MM.1S (cell line): ENCODE results near the gene LRTM2.

ENCODE experiments used
- DNase-seq: peaks from one replicate; pipeline ENCODE4 v3.0.0-alpha.2; 2015
- H2AFZ ChIP-seq: fragments of 300-600 bp; sonication (generic); 2 replicates; pipeline ENCODE4 v1.6.0; 2016; ENCODE audit warnings: antibody characterized with exemption, low read length
- H3F3A ChIP-seq: fragments of 300-600 bp; sonication (generic); 2 replicates; pipeline ENCODE4 v1.6.1; 2016; ENCODE audit warnings: mild to moderate bottlenecking, antibody characterized with exemption, low read length, moderate library complexity, mixed read lengths; ENCODE audit not compliant: insufficient read depth
- H3K27ac ChIP-seq: fragments of 300-600 bp; sonication (generic); 2 replicates; pipeline ENCODE4 v1.5.1; 2016; ENCODE audit warnings: mild to moderate bottlenecking, low read length
- H3K27me3 ChIP-seq: fragments of 300-600 bp; sonication (generic); replicated peaks from 2 replicates; pipeline ENCODE4 v1.6.0; 2016; ENCODE audit warnings: low read length; ENCODE audit not compliant: insufficient read depth
- H3K36me3 ChIP-seq: fragments of 300-600 bp; sonication (generic); replicated peaks from 2 replicates; pipeline ENCODE4 v1.6.1; 2016; ENCODE audit warnings: mild to moderate bottlenecking, low read length, mixed read lengths; ENCODE audit not compliant: insufficient read depth
- H3K4me1 ChIP-seq: fragments of 300-600 bp; sonication (generic); 2 replicates; pipeline ENCODE4 v1.6.1; 2016; ENCODE audit warnings: low read length, mixed read lengths
- H3K4me2 ChIP-seq: fragments of 300-600 bp; sonication (generic); 2 replicates; pipeline ENCODE4 v1.6.0; 2016; ENCODE audit warnings: low read depth, low read length
- H3K4me3 ChIP-seq: fragments of 300-600 bp; sonication (generic); 2 replicates; pipeline ENCODE4 v1.5.1; 2016; ENCODE audit warnings: low read length, mixed read lengths
- H3K79me2 ChIP-seq: fragments of 300-600 bp; sonication (generic); 2 replicates; pipeline ENCODE4 v1.6.1; 2016; ENCODE audit warnings: mixed run types, low read length, mixed read lengths
- H3K9ac ChIP-seq: fragments of 300-600 bp; sonication (generic); 2 replicates; pipeline ENCODE4 v1.6.1; 2016; ENCODE audit warnings: low read length, mixed read lengths
- H3K9me2 ChIP-seq: fragments of 300-600 bp; sonication (generic); replicated peaks from 2 replicates; pipeline ENCODE4 v1.6.1; 2016; ENCODE audit warnings: mild to moderate bottlenecking, low read length, mixed read lengths; ENCODE audit not compliant: insufficient read depth
- H3K9me3 ChIP-seq: fragments of 300-600 bp; sonication (generic); replicated peaks from 2 replicates; pipeline ENCODE4 v1.6.1; 2016; ENCODE audit warnings: mild to moderate bottlenecking, low read length, mixed read lengths; ENCODE audit not compliant: insufficient read depth
- H4K20me1 ChIP-seq: fragments of 300-600 bp; sonication (generic); 2 replicates; pipeline ENCODE4 v1.6.1; 2016; ENCODE audit warnings: mild to moderate bottlenecking, low read length, moderate library complexity, mixed read lengths; ENCODE audit not compliant: insufficient read depth
- EZH2 ChIP-seq: fragments of 300-600 bp; sonication (generic); optimal IDR thresholded peaks from 2 replicates; pipeline ENCODE3; 2017; ENCODE audit warnings: low read depth, mild to moderate bottlenecking, antibody characterized with exemption, low read length, mixed read lengths
- EZH2phosphoT487 ChIP-seq: fragments of 300-600 bp; sonication (generic); IDR thresholded peaks from 2 replicates; pipeline ENCODE4 v1.6.1; 2018; ENCODE audit warnings: antibody characterized with exemption, low read length
- TF ChIP-seq, protein P1 (sequence below): fragments of 300-600 bp; sonication (generic); IDR thresholded peaks from 2 replicates; pipeline ENCODE4 v1.5.1; 2016; ENCODE audit warnings: antibody characterized with exemption, low read length, mixed read lengths

Gene LRTM2

DNA sequence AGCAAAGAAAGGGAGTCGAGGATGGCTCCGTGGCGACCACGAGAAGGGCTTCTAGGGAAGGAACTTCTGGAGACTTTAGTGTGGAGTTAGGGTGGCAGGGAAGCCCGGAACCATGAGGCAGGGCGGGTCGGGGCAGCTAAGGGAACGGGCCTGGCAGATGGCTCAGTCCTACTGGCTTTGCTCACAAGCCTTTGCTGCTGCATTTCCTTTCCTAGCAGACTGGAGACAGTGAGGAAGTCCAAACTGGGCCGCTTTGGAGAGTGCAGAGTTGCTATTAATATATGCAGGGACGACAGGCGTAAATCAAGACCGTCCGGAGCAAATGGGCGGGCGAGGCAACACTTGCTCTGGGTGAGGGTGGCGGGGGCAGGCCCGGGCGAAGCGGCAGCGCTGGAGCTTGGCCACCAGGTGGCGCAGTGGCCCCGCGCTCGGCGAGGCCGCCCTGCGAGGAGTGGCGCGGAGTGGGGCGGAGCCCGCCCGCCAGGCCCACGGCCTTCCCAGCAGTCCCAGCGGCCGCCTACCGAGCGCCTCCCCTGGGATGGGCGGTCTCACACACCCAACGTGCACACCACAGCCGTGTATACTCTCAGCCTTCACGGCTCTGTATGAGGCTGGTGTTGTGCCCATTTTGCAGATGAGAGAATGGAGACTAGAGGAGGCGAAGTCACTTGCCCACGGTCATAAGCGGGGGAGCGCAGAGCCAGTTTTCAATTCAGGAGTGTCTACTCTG is 24.4 kb upstream of the LRTM2 start:
- TF ChIP-seq, protein P1, sequence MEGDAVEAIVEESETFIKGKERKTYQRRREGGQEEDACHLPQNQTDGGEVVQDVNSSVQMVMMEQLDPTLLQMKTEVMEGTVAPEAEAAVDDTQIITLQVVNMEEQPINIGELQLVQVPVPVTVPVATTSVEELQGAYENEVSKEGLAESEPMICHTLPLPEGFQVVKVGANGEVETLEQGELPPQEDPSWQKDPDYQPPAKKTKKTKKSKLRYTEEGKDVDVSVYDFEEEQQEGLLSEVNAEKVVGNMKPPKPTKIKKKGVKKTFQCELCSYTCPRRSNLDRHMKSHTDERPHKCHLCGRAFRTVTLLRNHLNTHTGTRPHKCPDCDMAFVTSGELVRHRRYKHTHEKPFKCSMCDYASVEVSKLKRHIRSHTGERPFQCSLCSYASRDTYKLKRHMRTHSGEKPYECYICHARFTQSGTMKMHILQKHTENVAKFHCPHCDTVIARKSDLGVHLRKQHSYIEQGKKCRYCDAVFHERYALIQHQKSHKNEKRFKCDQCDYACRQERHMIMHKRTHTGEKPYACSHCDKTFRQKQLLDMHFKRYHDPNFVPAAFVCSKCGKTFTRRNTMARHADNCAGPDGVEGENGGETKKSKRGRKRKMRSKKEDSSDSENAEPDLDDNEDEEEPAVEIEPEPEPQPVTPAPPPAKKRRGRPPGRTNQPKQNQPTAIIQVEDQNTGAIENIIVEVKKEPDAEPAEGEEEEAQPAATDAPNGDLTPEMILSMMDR = peak; percentile 92
- TF ChIP-seq EZH2phosphoT487 = no peak
- peak overlapping the region; percentile 99 for H3K4me2 ChIP-seq
- H2AFZ ChIP-seq = peak overlapping the region; percentile 96
- peak overlapping the region; percentile 81 for H3K4me3 ChIP-seq
- H4K20me1 ChIP-seq = no peaks in the 10 kb centered on the region
- H3K9me3 ChIP-seq = no peaks in the 10 kb centered on the region
- no peaks in the 10 kb centered on the region for H3K9me2 ChIP-seq
- peaks cover 4% of the 10 kb centered on the region; the same call in 1 of the 2 replicates for H3K27me3 ChIP-seq
- DNase-seq = peak; percentile 91
- no peaks in the 10 kb centered on the region for H3K36me3 ChIP-seq
- H3K9ac ChIP-seq = peak overlapping the region; percentile 70
- H3F3A ChIP-seq = no peaks in the 10 kb centered on the region
- no peak overlapping the region for H3K27ac ChIP-seq
- no peaks in the 10 kb centered on the region for H3K79me2 ChIP-seq
- H3K4me1 ChIP-seq = no peaks in the 10 kb centered on the region

DNA sequence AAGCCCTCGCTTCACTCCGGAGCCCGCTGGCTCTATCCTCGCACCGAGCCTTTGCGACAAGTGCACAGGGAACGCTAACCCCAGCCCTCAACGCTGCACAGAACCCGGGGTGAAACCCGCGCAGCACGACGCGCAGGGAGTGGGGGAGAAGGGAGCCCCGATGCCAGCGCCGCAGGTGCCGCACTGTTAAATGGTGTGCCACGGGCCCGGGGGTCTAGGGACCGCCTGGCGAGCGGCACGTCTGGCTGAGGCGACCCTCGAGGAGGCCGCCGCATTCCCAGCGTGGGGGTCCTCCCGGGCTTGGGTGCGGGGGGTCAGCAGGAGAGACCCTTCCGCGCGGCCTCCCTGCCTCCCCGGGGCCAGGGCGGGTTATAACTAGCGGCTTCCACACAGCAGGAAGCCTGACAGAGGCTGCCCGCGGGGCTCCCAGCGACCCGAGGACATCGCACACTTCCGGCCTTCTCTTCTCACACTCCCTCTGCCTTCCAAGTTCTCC is 23.8 kb upstream of the LRTM2 start:
- H3K79me2 ChIP-seq = no peaks in the 10 kb centered on the region
- H3K4me3 ChIP-seq = peak overlapping the region; percentile 81
- no peaks in the 10 kb centered on the region for H4K20me1 ChIP-seq
- H3K4me1 ChIP-seq = no peaks in the 10 kb centered on the region
- H3K9ac ChIP-seq = peak overlapping the region; percentile 70
- H3F3A ChIP-seq = no peaks in the 10 kb centered on the region
- H3K27ac ChIP-seq = no peak overlapping the region
- H3K9me2 ChIP-seq = no peaks in the 10 kb centered on the region
- H3K9me3 ChIP-seq = no peaks in the 10 kb centered on the region
- H2AFZ ChIP-seq = peak overlapping the region; percentile 96
- DNase-seq = peak; percentile 27
- no peaks in the 10 kb centered on the region for H3K36me3 ChIP-seq
- peaks cover 4% of the 10 kb centered on the region; the same call in 1 of the 2 replicates for H3K27me3 ChIP-seq
- TF ChIP-seq EZH2 (no peak), EZH2phosphoT487 (no peak)
- TF ChIP-seq, protein P1 = no peak
- H3K4me2 ChIP-seq = peak overlapping the region; percentile 99

DNA sequence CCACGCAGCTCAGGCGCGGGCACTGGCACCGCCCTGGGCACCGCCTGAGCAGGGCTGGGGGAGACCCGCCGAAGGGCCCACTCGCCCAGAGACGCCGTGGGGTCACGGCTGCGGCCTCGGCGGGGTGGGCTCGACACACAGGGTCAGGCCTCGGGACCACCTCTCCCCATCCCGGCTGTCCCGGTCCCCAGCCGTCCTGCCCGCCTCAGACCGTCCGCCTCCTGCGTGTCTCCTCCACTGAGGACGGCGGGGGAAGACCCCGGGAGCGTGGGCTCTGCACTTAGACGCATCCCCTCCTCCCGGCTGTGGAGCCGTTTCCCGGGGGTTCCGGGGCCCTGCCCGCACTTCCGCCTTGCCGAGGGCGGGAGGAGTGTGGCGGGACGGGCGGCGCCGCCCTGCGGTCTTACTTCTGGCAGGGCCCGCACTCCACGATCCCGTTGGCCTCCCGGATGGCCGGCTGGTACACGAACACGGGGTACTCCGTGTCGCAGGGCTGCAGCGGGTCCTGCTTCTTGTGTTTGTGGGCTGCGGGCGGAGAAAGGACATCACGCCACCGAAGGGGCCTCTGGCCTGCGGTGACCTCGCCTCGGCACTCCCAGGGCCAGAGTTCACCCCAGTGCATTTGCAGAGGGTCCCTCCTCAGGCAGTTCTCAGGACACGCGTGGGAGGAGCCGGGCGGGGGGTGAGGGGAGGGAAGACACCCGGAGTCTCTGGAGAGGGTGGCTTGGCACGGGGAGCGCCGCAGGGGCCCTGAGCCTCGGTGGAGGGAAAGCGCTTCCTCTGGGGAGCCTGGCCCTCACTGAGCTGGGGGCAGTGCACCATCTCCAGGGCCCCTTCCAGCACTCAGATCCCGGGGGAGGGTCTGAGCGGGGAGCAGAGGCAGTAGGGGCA is 23.1 kb upstream of the LRTM2 start:
- peak overlapping the region; percentile 99 for H3K4me2 ChIP-seq
- H3K9me3 ChIP-seq = no peaks in the 10 kb centered on the region
- H2AFZ ChIP-seq = peak overlapping the region; percentile 96
- peak; percentile 25 for DNase-seq
- H4K20me1 ChIP-seq = no peaks in the 10 kb centered on the region
- H3K27me3 ChIP-seq = peaks cover 4% of the 10 kb centered on the region; the same call in 1 of the 2 replicates
- H3K4me1 ChIP-seq = no peaks in the 10 kb centered on the region
- H3F3A ChIP-seq = no peaks in the 10 kb centered on the region
- no peaks in the 10 kb centered on the region for H3K79me2 ChIP-seq
- no peaks in the 10 kb centered on the region for H3K36me3 ChIP-seq
- H3K4me3 ChIP-seq = peak overlapping the region; percentile 81
- no peaks in the 10 kb centered on the region for H3K9me2 ChIP-seq
- TF ChIP-seq, protein P1 = no peak
- no peak for TF ChIP-seq EZH2phosphoT487
- no peak for TF ChIP-seq EZH2
- H3K27ac ChIP-seq = no peak overlapping the region
- peak overlapping the region; percentile 70 for H3K9ac ChIP-seq
